ENCODE measurements around the gene CNTNAP2.

CNTNAP2 gene

GRCh38 chr7:147519062-147519461 is 1402.5 kb downstream of the CNTNAP2 start:
- DNase-seq, result no peak

GRCh38 chr7:147523056-147523455 is 1406.5 kb downstream of the CNTNAP2 start:
- no peak for DNase-seq

GRCh38 chr7:147524726-147525250 is 1408.2 kb downstream of the CNTNAP2 start:
- no peak for DNase-seq

GRCh38 chr7:147525325-147525724 is 1408.7 kb downstream of the CNTNAP2 start:
- no peak for DNase-seq

GRCh38 chr7:147535701-147536111 is 1419.1 kb downstream of the CNTNAP2 start:
- no peak for DNase-seq

- DNase-seq, result no peak
Measured at GRCh38 chr7:147539685-147540084, 1423.1 kb downstream of the CNTNAP2 start.

- no peak for DNase-seq
Measured at GRCh38 chr7:147540743-147541142, 1424.1 kb downstream of the CNTNAP2 start.

GRCh38 chr7:147541261-147541660 is 1424.7 kb downstream of the CNTNAP2 start:
- DNase-seq, result no peak

GRCh38 chr7:147547252-147547897 is 1430.8 kb downstream of the CNTNAP2 start:
- no peak for DNase-seq

- no peak for DNase-seq
Measured at GRCh38 chr7:147556317-147556716, 1439.7 kb downstream of the CNTNAP2 start.

- DNase-seq, result no peak
Measured at GRCh38 chr7:147563669-147564068, 1447.1 kb downstream of the CNTNAP2 start.

GRCh38 chr7:147564786-147565476 is 1448.3 kb downstream of the CNTNAP2 start:
- no peak for DNase-seq

GRCh38 chr7:147567043-147567442 is 1450.4 kb downstream of the CNTNAP2 start:
- DNase-seq, result no peak

- no peak for DNase-seq
Measured at GRCh38 chr7:147569116-147569913, 1452.7 kb downstream of the CNTNAP2 start.

GRCh38 chr7:147570390-147570789 is 1453.8 kb downstream of the CNTNAP2 start:
- DNase-seq, result no peak

GRCh38 chr7:147571436-147572185 is 1455.0 kb downstream of the CNTNAP2 start:
- DNase-seq, result no peak

- no peak for DNase-seq
Measured at GRCh38 chr7:147578196-147578595, 1461.6 kb downstream of the CNTNAP2 start.

- DNase-seq, result no peak
Measured at GRCh38 chr7:147579148-147579547, 1462.5 kb downstream of the CNTNAP2 start.

- no peak for DNase-seq
Measured at GRCh38 chr7:147584771-147585193, 1468.2 kb downstream of the CNTNAP2 start.

- no peak for DNase-seq
Measured at GRCh38 chr7:147586110-147586509, 1469.5 kb downstream of the CNTNAP2 start.

GRCh38 chr7:147586526-147586925 is 1469.9 kb downstream of the CNTNAP2 start:
- DNase-seq, result no peak

- no peak for DNase-seq
Measured at GRCh38 chr7:147593271-147594057, 1476.9 kb downstream of the CNTNAP2 start.

Data from activated naive CD4-positive, alpha-beta T cell treated with anti-CD3 and anti-CD28 coated beads, Interleukin-2, amount 50 U/mL, for 16 hours (primary cell).